NCI-H226 (cell line): ENCODE data around the gene FGD4.
"Not testable (repeated sequence)": the region's sequence is repeated elsewhere in the genome, so short reads cannot be mapped to it uniquely, and the experiment has no call there.

ENCODE experiments used
- DNase-seq: peaks from one replicate; pipeline ENCODE4 v3.0.0-alpha.2; 2015

The FGD4 gene

DNA sequence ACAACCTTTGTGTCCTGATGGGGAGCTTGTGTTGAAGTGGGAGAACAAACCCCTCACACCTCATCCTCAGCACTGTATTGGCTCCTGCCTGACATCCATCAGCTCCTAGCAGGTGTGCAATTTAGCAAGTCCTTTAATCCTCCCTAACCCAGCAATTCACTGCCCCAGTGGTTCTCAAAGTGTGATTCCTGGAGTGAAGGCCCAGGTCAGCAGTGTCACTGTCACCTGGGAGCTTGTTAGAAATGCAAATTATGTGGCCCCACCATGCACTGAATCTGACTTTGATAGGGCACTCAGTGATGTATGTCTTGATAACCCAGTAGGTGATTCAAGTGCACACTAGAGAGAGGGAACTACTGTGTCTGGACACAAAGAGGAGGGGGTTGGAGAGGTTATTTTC, 133.6 kb downstream of the FGD4 start:
- no peak for DNase-seq

DNA sequence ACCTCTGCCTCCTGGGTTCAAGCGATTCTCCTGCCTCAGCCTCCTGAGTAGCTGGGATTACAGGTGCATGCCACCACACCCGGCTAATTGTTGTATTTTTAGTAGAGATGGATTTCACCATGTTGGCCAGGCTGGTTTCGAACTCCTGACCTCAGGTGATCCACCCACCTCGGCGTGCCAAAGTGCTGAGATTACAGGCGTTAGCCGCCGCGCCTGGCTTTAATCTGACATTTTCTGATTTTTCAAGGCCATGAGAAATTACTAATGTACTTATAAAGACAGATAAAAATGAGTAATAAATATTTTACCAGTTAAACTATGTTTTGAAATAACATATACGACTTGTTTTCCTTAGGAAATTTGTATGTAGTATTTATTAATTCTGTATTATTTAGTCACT, 134.1 kb downstream of the FGD4 start:
- DNase-seq, result not testable (repeated sequence)

DNA sequence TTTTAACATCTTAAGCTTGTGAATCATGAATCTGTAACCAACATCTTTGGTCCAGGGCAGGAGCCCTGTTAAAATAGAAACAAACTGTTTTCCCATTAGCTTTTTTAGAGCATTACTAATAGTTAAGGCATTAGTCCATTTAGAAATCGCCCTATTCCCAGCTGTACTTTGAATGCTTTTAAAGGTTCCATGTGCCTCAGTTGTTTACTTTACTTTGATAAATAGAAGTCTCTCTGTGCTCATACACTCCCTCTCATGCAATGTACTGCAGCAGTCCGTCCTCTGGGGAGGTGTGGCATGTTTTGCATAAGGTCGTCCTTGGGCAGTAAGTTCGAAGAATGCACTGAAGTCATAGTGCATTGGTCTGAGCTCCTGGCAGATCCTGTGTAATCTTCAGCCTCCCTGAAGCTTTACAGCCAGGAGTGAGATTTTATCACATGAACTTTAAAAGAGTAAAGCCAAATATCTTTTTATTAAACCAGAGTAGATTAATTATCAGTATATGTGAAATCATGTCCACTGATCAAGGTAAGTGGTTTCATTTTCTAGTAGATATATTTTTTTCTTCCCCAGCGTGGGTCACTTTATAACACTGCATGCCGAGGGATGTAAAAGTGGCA, 134.7 kb downstream of the FGD4 start:
- DNase-seq, result peak; percentile 57

DNA sequence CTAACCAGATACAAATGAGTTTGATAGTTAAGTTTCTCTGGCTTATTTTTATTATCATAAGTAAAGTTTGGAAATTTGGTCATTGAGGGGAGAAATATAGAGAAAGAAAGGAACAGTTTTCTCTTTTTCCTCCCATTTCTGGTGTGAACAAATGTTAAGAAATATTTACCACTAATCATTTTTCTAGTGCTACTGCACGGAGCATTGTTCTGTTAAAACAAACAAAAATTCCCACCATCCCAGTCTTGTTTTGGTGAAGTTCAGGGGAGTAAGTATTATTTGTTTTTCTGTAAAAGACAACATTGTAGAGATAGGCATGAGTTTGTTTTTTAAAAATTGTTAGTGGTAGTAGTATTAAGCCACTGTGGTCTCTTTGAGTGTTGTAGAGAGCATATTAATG, 135.3 kb downstream of the FGD4 start:
- no peak for DNase-seq

DNA sequence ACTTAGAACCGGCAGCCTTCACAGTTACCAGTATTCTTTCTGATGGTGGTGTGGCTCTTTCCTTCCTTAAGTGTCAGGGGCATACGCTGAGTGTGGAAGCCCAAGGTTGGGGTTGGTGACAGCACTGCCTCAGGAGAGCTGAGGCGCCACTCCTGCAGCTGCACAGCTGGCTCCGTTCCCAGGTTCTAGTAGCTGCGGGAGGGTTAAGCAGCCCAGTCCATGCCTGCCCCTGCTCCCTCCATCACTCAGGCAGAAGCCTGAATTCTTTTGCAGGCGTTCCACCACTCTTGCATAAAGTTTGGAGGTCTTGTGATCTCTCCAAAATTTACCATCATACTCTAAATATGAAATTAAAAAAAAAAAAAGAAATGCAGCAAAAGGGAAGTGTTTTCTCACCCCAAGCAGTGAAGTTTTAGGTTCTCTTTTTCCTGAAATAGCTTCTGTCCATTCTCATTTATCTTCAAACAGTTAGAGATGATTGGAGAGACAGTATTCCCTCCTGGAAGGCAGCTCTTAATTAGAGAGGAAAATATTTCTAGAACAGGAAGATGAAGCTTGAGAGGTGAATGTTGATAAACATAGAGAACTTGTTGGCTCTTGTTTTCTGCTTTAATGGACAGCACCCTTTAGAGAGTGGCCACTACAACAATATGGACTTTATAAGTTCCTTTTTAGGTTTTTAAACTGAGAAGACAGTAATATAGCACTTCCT, 136.1 kb downstream of the FGD4 start:
- no peak for DNase-seq

DNA sequence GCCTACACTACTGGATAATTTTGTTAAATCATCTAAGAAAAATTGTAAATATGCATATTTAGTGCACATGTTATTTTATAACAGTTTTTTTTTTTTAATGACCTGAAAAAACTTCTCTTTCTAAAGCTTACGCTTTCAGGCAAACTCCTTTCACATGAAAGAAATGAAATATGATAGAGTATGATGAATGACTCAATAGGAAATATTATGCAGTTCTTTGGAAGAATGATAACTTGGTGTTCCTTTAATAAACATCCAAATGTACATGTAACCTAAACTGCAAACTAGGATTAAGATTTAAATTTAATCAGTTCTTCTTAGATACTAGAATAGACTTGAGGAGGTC, 136.6 kb downstream of the FGD4 start:
- DNase-seq, result no peak

DNA sequence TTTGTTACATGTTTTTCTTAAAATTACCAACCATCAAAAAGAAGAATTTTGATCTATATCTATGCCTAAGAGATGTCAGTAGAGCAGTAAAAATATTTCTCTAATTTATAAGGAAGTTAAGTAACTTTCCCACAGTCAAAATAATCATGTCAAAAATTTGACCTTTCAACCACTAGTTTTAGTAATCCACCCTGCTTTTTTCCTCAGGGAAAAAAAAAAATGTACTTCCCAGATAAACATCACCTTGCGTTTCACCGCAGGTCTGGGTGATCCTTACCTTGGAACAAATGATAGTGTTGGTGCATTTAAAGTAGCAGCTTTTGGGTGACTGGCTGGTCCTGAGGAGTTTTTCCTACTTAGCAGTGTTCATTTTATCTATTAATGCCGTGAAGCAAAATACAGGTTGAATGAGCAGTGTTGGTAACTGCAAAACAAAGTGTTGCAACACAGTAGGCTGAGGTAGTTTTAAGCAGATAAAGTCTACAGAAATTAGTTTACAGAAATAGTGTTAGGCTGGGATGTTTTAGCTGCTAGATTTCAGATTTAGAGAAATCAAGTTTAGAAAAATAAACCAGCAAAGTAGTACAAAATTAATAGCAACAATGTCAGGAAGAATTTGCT, 142.5 kb downstream of the FGD4 start:
- DNase-seq, result no peak

DNA sequence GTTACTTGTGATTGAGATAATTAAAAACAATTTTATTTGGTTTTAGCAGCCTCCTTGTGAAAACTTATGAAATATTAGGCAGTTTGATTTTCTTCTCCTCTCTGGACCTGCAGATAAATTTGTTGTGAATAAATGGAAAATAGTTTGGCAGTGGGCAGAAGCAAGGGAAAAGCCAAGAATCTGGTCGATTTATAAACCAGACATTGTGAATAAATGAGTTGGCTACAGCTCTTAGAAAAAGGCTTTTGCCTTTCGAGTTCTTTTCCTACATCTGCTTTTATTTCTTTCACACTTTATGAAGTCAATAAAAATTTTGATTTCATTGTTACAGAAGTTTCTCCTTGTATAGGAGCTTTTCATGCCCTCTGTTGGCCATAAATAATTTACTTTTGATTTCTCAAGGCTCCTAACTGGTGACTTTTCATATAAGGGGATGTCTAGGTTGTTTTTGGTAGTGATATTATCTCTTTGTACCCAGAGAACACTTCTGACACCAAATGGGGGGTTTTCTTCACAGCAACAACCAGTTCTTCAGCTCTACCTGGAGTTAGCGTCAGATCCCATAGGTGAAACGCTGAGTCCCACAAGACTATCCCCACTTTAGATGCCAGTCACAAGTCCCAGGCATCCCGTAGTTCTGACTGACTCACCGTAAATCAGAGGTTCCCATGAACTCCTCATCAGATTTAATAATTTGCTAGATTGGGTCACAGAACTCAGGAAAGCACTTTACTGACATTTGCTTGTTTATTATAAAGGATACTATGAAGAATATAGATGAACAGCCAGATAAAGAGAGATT, 143.3 kb downstream of the FGD4 start:
- no peak for DNase-seq

DNA sequence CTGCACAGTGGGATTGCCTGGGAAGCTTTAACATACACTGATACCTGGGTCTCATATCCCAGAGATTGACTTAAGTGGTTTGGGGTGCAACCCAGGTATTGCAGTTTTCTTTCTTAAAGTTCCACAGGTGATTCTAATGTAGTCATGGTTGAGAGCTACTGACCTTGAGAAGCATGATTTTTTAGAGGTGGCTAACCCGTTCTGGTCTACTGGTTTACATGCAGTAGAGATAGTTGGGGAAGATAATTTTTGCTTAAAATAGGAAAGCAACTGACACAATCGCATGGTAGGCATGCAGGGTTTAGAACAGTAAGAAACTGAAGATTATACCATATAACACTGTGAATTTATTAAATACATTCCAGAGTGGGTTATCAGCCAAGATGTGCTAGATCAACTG, 145.5 kb downstream of the FGD4 start:
- DNase-seq, result no peak

DNA sequence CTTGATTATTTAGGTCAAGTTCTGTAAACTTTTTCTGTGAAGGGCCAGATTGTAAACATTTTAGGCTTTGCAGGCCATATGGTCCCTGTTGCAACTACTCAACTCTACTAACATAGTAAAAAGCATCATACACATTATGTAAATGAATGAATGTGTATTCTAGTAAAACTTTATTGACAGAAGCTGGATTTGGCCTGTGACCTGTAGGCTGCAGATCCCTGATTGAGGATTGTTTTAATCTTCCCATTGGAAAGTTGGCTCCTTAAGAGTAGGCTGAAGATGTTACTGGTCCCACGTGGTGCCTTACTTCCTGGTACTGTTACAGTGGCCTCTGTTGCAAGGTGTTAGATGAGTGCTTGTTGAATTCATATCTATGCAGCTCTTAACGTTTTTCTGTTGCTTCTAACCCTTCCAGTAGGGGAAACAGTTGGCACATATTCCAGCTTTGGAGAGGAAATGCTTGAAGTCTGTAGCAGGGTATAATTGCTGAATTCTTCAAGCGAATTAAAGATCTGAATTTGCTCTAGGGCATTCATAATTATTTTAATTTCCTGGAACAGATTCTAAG, 146.1 kb downstream of the FGD4 start:
- no peak for DNase-seq

DNA sequence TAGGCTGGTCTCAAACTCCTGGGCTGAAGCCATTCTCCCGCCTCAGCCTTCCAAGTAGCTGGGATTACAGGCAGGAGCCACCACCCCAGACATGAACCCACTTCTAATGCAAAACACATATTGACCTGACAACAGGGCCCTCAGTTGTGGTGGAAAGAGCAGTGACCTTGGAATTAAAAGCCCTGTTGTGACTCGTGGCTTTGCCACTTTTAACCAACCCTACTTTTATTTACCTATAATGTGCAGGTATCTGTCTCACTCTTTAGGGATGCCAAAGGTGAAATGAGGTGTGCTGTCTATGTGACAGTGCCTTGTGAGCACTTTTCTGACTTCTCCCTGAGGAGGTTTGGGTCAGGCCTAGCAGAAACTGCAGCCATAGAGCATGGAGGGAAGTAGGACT, 146.9 kb downstream of the FGD4 start:
- DNase-seq, result no peak

DNA sequence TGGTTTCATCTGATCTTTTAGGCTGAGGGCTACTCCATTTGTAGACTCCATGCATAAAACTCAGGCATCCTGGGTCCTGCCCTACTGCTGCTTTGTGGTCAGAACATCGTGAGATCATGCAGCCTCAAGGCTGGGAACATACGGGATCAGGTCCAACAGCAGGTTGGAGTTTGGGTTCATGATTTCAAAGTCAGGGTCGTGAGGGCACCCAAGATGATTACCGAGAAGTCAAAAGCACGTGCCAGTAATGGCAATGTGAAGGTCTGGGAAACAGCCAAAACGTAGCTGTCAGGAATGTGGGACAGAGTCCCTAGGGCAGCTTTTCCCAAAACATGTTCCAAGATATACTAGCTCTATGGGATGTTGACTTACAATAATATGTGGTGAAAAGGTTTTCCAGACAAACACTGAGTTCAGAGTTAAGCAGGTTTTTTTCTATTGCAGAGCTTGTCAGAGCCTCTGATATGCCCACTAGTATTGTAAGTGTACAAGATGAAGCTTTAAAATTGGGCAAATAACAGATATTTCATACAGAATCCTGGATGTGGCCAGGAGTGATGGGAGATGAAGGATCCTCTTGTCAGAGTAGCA, 149.4 kb downstream of the FGD4 start:
- DNase-seq, result peak; percentile 73

DNA sequence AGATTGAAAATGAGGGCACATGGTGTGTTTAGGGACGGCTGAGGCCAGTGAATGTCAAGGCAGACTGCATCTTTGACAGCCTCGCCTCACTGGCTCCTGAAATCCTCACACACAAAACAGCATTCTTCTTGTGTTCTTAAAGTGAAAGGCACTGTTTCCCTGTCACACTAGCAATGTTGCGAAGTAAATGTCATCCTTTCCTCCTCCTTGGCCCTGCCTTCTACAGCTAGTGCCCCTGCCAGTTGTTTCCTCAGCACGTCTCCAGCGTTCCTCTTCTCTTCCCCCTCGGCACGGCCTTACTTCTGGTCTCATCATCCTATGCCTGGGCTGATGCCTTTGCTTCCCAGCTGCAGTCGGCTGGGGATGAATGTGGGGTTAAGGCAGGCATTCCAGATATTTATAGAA, 150.3 kb downstream of the FGD4 start:
- no peak for DNase-seq

DNA sequence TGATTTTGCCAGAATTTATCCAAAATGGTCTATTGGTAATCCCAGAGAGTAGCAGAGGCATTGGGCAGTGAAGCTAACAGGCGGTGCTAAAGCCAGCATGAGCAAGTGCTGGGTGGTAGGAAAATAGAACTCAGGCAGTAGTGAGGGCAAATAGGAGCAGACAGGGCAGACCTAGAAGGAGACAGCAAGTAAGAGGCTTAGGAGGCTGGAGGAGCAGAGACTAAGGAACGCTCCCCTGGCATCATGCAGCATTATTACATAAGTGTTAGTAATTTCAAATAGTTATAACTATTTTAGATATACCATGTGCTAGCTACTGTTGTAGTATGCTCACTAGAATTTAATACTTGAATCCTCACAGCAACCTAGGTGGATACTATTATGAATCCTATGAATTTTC, 151.7 kb downstream of the FGD4 start:
- no peak for DNase-seq

DNA sequence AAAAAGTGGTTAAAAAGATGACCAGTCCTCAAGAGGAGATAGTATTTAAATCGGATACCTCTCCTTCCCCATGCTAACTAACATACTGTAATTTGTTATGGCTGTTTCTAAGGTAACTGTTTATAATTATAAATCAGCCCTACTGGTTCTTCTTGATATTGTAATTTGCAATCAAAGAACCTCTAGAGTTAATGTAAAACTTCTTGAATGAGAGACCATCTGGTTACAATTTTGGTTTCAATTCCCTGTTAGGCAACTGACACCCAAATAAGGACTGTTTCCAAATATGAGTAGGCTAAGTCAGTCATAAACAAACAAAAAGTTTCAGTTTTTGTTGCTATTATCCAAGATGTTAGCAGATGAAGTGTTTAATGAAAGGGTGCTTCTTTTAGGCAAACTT, 159.5 kb downstream of the FGD4 start:
- DNase-seq, result no peak

DNA sequence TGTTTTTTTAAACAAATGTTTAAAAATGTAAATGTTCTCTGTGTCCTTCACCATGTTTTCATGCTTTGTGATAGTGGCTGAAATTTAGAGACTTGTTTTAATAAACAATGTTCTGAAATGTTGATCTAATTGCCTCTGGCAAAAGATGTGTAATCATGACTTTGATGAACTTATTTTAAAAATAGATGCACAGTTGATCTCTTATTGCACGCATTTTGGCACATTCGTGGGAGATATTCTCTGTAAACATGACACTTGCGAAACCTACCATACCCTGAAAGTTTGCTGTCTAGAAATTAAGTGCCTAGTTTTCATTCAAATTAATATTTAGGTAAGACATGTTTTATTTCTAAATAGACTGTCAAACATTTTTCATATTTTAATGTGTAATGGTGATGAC, 160.1 kb downstream of the FGD4 start:
- no peak for DNase-seq

DNA sequence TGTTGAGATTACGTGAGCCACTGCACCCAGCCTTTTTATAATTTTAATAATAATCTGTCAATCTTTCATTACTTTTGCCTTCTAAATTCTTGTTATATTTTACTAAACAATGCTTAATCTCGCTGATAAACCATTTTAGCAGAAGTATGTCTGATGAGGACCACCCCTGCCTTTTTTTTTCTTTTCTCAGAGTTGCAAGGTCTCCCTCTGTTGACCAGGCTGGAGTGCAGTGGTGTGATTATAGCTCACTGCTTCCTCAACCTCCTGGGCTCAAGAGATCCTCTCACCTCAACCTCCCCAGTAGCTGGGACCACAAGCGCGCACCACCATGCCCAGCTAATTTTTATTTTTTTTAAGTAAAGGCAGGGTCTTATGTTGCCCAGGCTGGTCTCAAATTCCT, 161.2 kb downstream of the FGD4 start:
- no peak for DNase-seq

DNA sequence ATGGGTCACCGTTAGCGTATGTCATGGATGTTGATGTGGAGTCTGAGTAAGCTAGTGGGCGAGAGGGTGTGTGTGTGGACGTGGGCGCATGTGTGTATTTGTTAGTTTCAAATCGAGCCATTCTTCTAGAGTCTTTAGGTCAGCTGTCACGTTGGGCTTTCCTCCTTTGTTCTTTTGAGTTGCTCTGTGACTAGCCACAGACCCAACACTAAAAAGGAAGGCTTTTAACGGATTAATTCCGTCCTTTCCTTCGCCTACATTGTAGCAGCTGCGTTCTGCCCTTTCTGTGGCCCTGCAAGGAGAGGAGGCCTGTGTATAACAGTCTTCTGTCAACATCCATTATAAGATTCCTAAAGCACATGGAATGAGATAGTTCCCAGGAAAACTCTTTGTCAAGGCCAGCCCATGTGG, 162.6 kb downstream of the FGD4 start:
- no peak for DNase-seq

DNA sequence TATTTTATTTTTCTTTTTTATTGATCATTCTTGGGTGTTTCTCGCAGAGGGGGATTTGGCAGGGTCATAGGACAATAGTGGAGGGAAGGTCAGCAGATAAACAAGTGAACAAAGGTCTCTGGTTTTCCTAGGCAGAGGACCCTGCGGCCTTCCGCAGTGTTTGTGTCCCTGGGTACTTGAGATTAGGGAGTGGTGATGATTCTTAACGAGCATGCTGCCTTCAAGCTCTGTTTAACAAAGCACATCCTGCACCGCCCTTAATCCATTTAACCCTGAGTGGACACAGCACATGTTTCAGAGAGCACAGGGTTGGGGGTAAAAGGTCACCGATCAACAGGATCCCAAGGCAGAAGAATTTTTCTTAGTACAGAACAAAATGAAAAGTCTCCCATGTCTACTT, 163.1 kb downstream of the FGD4 start:
- not testable (repeated sequence) for DNase-seq

DNA sequence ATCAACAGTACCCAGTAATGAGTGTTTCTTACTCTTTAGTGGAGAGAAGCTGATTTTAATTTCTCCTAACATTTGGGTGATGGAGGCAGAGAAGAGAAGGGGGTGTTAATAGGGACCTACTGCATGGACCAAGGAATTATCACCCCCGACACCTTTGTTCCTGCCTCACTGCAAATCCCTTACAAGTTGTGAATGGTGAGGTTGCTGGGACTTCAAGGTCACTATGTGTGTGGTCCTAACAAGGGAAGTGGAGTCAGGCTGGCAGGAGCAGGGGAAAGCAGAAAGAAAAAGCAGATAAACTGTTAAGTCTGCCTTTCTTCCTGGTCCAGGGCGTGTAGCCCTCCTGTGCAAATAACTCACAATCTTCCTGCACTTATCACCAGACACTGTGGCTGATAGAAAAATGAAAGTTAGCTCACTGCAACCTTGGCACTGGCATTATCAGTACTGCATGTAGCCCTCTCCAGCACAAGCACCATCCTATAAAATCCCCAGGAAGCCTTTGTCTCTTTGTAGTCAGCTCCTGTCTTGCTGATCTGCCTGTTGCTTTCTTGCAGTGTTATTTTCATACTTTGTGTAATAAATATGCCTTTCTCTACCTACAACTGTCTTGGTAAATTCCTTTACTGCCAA, 167.4 kb downstream of the FGD4 start:
- peak; percentile 50 for DNase-seq

DNA sequence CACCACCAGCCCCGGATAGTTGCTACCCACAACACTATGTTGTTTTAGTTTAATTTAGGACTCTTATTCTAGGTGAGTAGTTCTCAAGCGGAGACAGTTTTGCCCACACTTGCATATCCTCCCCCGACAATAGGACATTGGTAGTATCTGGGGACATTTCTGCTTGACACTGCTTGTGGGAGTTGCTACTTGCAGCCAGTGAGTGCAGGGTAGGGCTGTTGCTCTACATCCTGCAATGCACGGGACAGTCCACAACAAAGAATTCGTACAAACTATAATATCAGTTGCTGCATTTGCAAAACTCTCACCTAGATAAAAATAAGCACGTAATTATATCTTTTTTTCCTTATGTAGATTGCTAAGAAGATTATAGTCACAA, 167.9 kb downstream of the FGD4 start:
- no peak for DNase-seq

DNA sequence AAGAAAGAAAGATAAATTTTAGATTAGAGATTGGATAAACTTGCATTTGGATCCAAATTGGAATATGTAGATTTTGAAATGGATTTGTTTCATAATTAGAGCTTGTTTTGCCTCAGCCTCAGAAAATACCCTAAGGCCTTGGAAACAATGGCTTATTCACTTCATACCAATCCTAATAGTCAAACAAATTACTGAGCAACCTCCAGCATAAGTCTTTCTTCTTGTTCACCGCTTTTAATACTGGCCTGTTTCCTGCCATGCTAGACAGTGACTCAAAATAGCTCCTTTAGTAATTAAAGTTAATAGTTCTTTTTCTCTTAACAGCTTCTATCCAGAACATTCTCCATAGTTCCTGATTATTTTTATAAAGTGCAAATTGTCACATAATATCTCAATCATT, 168.9 kb downstream of the FGD4 start:
- peak; percentile 63 for DNase-seq

DNA sequence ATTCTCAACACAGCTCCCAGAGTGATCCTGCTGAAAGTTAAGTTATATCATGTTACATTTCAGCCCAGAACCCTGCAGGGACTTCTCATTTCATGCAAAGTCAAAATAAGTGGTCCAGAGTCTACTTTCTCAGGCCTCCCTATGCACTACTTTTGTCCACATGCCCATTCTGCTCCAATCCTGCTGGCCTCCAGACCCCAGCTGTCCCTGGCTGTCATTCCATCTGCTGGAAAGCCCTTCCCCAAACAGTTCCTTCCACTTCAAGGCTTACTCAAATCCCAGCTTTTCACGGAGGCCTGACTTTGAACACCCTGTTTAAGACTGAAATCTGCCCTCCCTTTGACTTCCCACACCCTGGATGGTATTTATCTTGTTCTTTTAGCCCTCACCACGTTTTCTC, 169.9 kb downstream of the FGD4 start:
- DNase-seq, result no peak
